Measurements from ENCODE around the gene SLC26A5.

SLC26A5 gene

GRCh38 chr7:103391150-103391549 is 54.9 kb downstream of the SLC26A5 start:
- no peak for ATAC-seq

GRCh38 chr7:103389263-103389662 is 56.7 kb downstream of the SLC26A5 start:
- no peak for ATAC-seq
- TF ChIP-seq ESRRG (CRISPR knock-in tag; IDR thresholded peaks at IDR 0.05) (no peak), PPARA (CRISPR knock-in tag; IDR thresholded peaks at IDR 0.05; ENCODE audit: borderline replicate concordance) (no peak), ZFP3 (CRISPR knock-in tag; IDR thresholded peaks at IDR 0.05) (no peak), RARB (CRISPR knock-in tag; IDR thresholded peaks at IDR 0.05) (no peak), TOX (CRISPR knock-in tag; IDR thresholded peaks at IDR 0.05; ENCODE audit: borderline replicate concordance) (no peak), GLIS3 (CRISPR knock-in tag; IDR thresholded peaks at IDR 0.05) (no peak), TSHZ2 (CRISPR knock-in tag; IDR thresholded peaks at IDR 0.05) (no peak), CSRNP3 (CRISPR knock-in tag; IDR thresholded peaks at IDR 0.05) (no peak)

More at GRCh38 chr7:103391150-103391549, 54.9 kb downstream of the SLC26A5 start:
- TF ChIP-seq ISL1 (CRISPR knock-in tag; IDR thresholded peaks at IDR 0.05): no peak
- TF ChIP-seq ZC3H10 (CRISPR knock-in tag; IDR thresholded peaks at IDR 0.05): no peak
- TF ChIP-seq PPARA (CRISPR knock-in tag; IDR thresholded peaks at IDR 0.05; ENCODE audit: borderline replicate concordance): no peak
- no peak for TF ChIP-seq TCF4 (CRISPR knock-in tag; IDR thresholded peaks at IDR 0.05; ENCODE audit: borderline replicate concordance)
- TF ChIP-seq BACH2 (CRISPR knock-in tag; IDR thresholded peaks at IDR 0.05; ENCODE audit: borderline replicate concordance): no peak
- no peak for TF ChIP-seq ZNF565 (CRISPR knock-in tag; conservative IDR thresholded peaks at IDR 0.05; ENCODE audit: low read depth)
- no peak for TF ChIP-seq ZFP3 (CRISPR knock-in tag; IDR thresholded peaks at IDR 0.05)
- TF ChIP-seq ZNF8 (CRISPR knock-in tag; IDR thresholded peaks at IDR 0.05): no peak
- no peak for TF ChIP-seq CSDC2 (CRISPR knock-in tag; IDR thresholded peaks at IDR 0.05)
- TF ChIP-seq TSHZ2 (CRISPR knock-in tag; IDR thresholded peaks at IDR 0.05): no peak
- TF ChIP-seq ZNF70 (CRISPR knock-in tag; IDR thresholded peaks at IDR 0.05): no peak
- TF ChIP-seq ESRRG (CRISPR knock-in tag; IDR thresholded peaks at IDR 0.05): no peak
- no peak for TF ChIP-seq SNAI2 (CRISPR knock-in tag; IDR thresholded peaks at IDR 0.05)

GRCh38 chr7:103388469-103389140 is 57.4 kb downstream of the SLC26A5 start:
- no peak for ATAC-seq
- TF ChIP-seq PPARA (CRISPR knock-in tag; IDR thresholded peaks at IDR 0.05; ENCODE audit: borderline replicate concordance) (no peak), TCF4 (CRISPR knock-in tag; IDR thresholded peaks at IDR 0.05; ENCODE audit: borderline replicate concordance) (no peak), ZNF565 (CRISPR knock-in tag; conservative IDR thresholded peaks at IDR 0.05; ENCODE audit: low read depth) (no peak), CSRNP3 (CRISPR knock-in tag; IDR thresholded peaks at IDR 0.05) (no peak), TSHZ2 (CRISPR knock-in tag; IDR thresholded peaks at IDR 0.05) (no peak), CREB5 (CRISPR knock-in tag; IDR thresholded peaks at IDR 0.05; ENCODE audit: low read depth) (no peak), ZC3H10 (CRISPR knock-in tag; IDR thresholded peaks at IDR 0.05) (no peak), POU6F1 (CRISPR knock-in tag; IDR thresholded peaks at IDR 0.05; ENCODE audit: borderline replicate concordance, low read depth) (no peak), ZFP30 (CRISPR knock-in tag; IDR thresholded peaks at IDR 0.05) (no peak), RARB (CRISPR knock-in tag; IDR thresholded peaks at IDR 0.05) (no peak), ESRRG (CRISPR knock-in tag; IDR thresholded peaks at IDR 0.05) (no peak), BACH2 (CRISPR knock-in tag; IDR thresholded peaks at IDR 0.05; ENCODE audit: borderline replicate concordance) (no peak), ZNF8 (CRISPR knock-in tag; IDR thresholded peaks at IDR 0.05) (no peak), GLIS3 (CRISPR knock-in tag; IDR thresholded peaks at IDR 0.05) (no peak), CSDC2 (CRISPR knock-in tag; IDR thresholded peaks at IDR 0.05) (no peak), SNAI2 (CRISPR knock-in tag; IDR thresholded peaks at IDR 0.05) (no peak), ZNF70 (CRISPR knock-in tag; IDR thresholded peaks at IDR 0.05) (no peak), OSR1 (CRISPR knock-in tag; IDR thresholded peaks at IDR 0.05) (no peak)
